ENCODE measurements around the gene DYNC1H1. TPM values are rescaled to one million over a fixed set of nuclear protein-coding genes. Genes with fewer than 3 reads are reported as not detected.

Gene DYNC1H1
- total RNA-seq, 6 experiments from 2014 or later: 116 to 261 (median 161) TPM

- ATAC-seq (no peak), DNase-seq (no peak)
- no peaks in the 10 kb centered on the region for H3K9me3 ChIP-seq
- intact Hi-C loops (cut with DNase I): no loop called here
- TF ChIP-seq CTCF (IDR thresholded peaks at IDR 0.05): no peak
- H3K27ac ChIP-seq: no peak overlapping the region
- peaks cover 31 to 93% (median 57%) of the 10 kb centered on the region in 4 donors for H3K36me3 ChIP-seq
- WGBS (ENCODE audit: insufficient coverage, low coverage, low lambda C conversion rate, missing lambda C conversion rate): 83% methylated on average over 19 of the region's 22 CpGs
- no peaks in the 10 kb centered on the region for H3K27me3 ChIP-seq
- H3K4me3 ChIP-seq: no peak overlapping the region
- H3K4me1 ChIP-seq: no peaks in the 10 kb centered on the region
Observed at GRCh38 chr14:102043251-102044025, 79.1 kb downstream of the DYNC1H1 start.

GRCh38 chr14:102044566-102044965, 80.2 kb downstream of the DYNC1H1 start:
- Histone ChIP-seq H3K36me3 (peaks cover 30 to 93% (median 55%) of the 10 kb centered on the region in 4 donors), H3K4me1 (no peaks in the 10 kb centered on the region), H3K27me3 (no peaks in the 10 kb centered on the region), H3K9me3 (no peaks in the 10 kb centered on the region), H3K27ac (no peak overlapping the region), H3K4me3 (no peak overlapping the region)
- DNase-seq (no peak), ATAC-seq (peak in 1 of 4 donors; percentile 2)
- intact Hi-C loops (cut with DNase I): no loop called here
- WGBS (ENCODE audit: insufficient coverage, low coverage, low lambda C conversion rate, missing lambda C conversion rate): no CpG with 5 or more reads among the region's 13 CpGs
- TF ChIP-seq CTCF (IDR thresholded peaks at IDR 0.05): no peak
- no peak for TF ChIP-seq POLR2A (IDR thresholded peaks at IDR 0.05)

GRCh38 chr14:102046337-102047278, 82.2 kb downstream of the DYNC1H1 start:
- Histone ChIP-seq H3K27ac (no peak overlapping the region), H3K9me3 (no peaks in the 10 kb centered on the region), H3K4me1 (no peaks in the 10 kb centered on the region), H3K27me3 (no peaks in the 10 kb centered on the region), H3K36me3 (peaks cover 11 to 91% (median 55%) of the 10 kb centered on the region in 4 donors), H3K4me3 (no peak overlapping the region)
- TF ChIP-seq CTCF (IDR thresholded peaks at IDR 0.05) (peak; percentile 19 to 50 (median 42)), POLR2A (IDR thresholded peaks at IDR 0.05) (no peak)
- ATAC-seq: peak; percentile 74 to 89 (median 86)
- intact Hi-C loops (cut with DNase I): loop anchor here in 1 of 2 donors (5.0 kb wide), 1 partner anchor 51 kb away; no protein-coding TSS in a partner anchor
- WGBS (ENCODE audit: insufficient coverage, low coverage, low lambda C conversion rate, missing lambda C conversion rate): 47% methylated on average over 9 of the region's 23 CpGs
- DNase-seq: peak; percentile 70 to 82 (median 73)

- no peak overlapping the region for H3K4me3 ChIP-seq
Observed at GRCh38 chr14:102047808-102048540, 83.6 kb downstream of the DYNC1H1 start.

More at GRCh38 chr14:102047808-102048540, 83.6 kb downstream of the DYNC1H1 start:
- Histone ChIP-seq H3K36me3 (peaks cover 4 to 85% (median 43%) of the 10 kb centered on the region in 4 donors), H3K27ac (no peak overlapping the region), H3K27me3 (no peaks in the 10 kb centered on the region), H3K4me1 (no peaks in the 10 kb centered on the region), H3K9me3 (no peaks in the 10 kb centered on the region)
- no peak for DNase-seq
- no peak for TF ChIP-seq POLR2A (IDR thresholded peaks at IDR 0.05)
- TF ChIP-seq CTCF (IDR thresholded peaks at IDR 0.05): no peak
- WGBS (ENCODE audit: insufficient coverage, low coverage, low lambda C conversion rate, missing lambda C conversion rate): 86% methylated on average over 8 of the region's 33 CpGs
- ATAC-seq: no peak
- intact Hi-C loops (cut with DNase I): loop anchor here in 1 of 2 donors (5.0 kb wide), 1 partner anchor 49 kb away; no protein-coding TSS in a partner anchor
